Thoracic aorta (tissue), 2 donors: Measurements from ENCODE around the gene NCKAP5. TPM values are rescaled to one million over a fixed set of nuclear protein-coding genes. Genes with fewer than 3 reads are reported as not detected.

ENCODE experiments used
- ATAC-seq: fragments of 150-250 bp; one replicate; pipeline ENCODE4 v1.8.0; 2017; ENCODE audit warnings: low read depth; ENCODE audit not compliant: insufficient number of reproducible peaks, low FRiP score
- DNase-seq: peaks from one replicate; pipeline ENCODE4 v3.0.0-alpha.2; 2020; ENCODE audit warnings: low spot score
- H3K27ac ChIP-seq, 2 donors: fragments of 200-600 bp; sonication (generic); 1 replicate in 1 of 2; 2 replicates in 1 of 2; pipeline ENCODE4 v1.5.1; 2016; ENCODE audit warnings: mild to moderate bottlenecking in 2 of 2, moderate library complexity in 2 of 2
- H3K27me3 ChIP-seq: fragments of 200-600 bp; sonication (generic); replicated peaks from 2 replicates; pipeline ENCODE4 v1.6.0; 2016; ENCODE audit warnings: mild to moderate bottlenecking; ENCODE audit not compliant: insufficient read depth
- H3K36me3 ChIP-seq: fragments of 200-600 bp; sonication (generic); one replicate; pipeline ENCODE4 v1.5.1; 2016
- H3K4me1 ChIP-seq, 2 donors: fragments of 200-600 bp; sonication (generic); 1 replicate in 1 of 2; 2 replicates in 1 of 2; pipeline versions ENCODE4 v1.5.1 to v1.6.0; 2016; ENCODE audit warnings: low read depth in 2 of 2, mild to moderate bottlenecking in 1 of 2; ENCODE audit not compliant: control insufficient read depth in 1 of 2
- H3K4me3 ChIP-seq: fragments of 200-600 bp; sonication (generic); 2 replicates; pipeline ENCODE4 v1.5.1; 2016; ENCODE audit warnings: mild to moderate bottlenecking
- H3K9me3 ChIP-seq: fragments of 200-600 bp; sonication (generic); 2 replicates; pipeline ENCODE4 v1.5.1; 2016
- CTCF ChIP-seq: fragments of 200-600 bp; sonication (generic); IDR thresholded peaks from one replicate; pipeline ENCODE4 v1.5.1; 2019; ENCODE audit warnings: antibody characterized with exemption
- total RNA-seq, 2 donors: library from RNA; depleted of rRNA; stranded (reverse); fragments of >200 nt; gene quantifications; one replicate each; pipeline versions ENCODE4 v1.1.0 to v1.2.3, GENCODE V29; 2016

The NCKAP5 gene
- total RNA-seq, 2 donors from 2014 or later, result 1.2 to 1.9 TPM

DNA sequence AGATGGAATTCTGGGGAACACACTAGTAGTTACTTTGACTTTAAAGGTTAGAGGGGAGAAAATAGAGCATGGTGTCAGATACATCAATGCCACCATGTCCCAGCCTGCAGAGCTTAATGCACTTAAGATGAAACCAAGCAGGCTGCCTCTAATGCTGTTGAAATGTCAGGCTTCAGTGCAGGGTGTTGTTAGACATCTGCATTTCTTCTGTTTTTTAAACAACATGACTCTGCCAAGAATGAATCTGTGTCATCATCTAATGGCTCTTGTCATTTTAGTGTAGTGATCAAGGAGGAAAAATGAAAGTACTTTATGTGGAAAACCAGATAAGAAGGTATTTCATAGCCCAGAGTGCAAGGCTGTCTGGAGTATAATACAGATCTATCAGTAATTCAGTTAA lies 928.1 kb downstream of the NCKAP5 start:
- ATAC-seq (no peak), DNase-seq (no peak)
- H3K27ac ChIP-seq, result no peak overlapping the region
- H3K36me3 ChIP-seq, result no peaks in the 10 kb centered on the region
- TF ChIP-seq CTCF, result no peak
- no peaks in the 10 kb centered on the region for H3K4me1 ChIP-seq
- H3K4me3 ChIP-seq, result no peak overlapping the region
- no peaks in the 10 kb centered on the region for H3K9me3 ChIP-seq
- H3K27me3 ChIP-seq, result no peaks in the 10 kb centered on the region

GRCh38 chr2:132638313-132639040 lies 929.8 kb downstream of the NCKAP5 start:
- Histone ChIP-seq H3K36me3 (no peaks in the 10 kb centered on the region), H3K27me3 (no peaks in the 10 kb centered on the region), H3K9me3 (no peaks in the 10 kb centered on the region), H3K4me3 (no peak overlapping the region), H3K4me1 (no peaks in the 10 kb centered on the region), H3K27ac (no peak overlapping the region)
- ATAC-seq, result no peak
- no peak for TF ChIP-seq CTCF
- no peak for DNase-seq

DNA sequence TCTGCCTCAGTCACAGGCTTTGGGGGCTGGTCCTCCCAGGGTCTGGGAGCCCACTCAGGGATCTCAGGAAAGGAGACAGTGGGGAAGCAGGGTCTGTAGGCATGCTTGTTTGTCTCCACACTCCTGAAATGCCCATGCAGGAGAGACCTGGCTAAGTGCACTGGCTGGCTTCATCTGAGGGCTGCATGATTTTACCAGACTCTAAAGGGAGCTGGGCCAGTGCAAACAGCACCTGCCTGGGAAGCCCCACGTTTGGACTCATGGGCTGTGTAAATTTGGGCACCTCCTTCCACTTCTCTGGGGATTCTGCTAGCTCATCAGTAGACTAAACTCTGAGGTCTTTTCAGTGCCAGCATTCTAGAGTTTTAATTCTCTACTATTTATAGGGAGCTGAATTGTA lies 931.9 kb downstream of the NCKAP5 start:
- no peak for DNase-seq
- H3K4me1 ChIP-seq, result no peaks in the 10 kb centered on the region
- ATAC-seq, result no peak
- H3K4me3 ChIP-seq, result no peak overlapping the region
- H3K27me3 ChIP-seq, result no peaks in the 10 kb centered on the region
- no peak for TF ChIP-seq CTCF
- H3K9me3 ChIP-seq, result no peaks in the 10 kb centered on the region
- H3K36me3 ChIP-seq, result no peaks in the 10 kb centered on the region
- H3K27ac ChIP-seq, result no peak overlapping the region

DNA sequence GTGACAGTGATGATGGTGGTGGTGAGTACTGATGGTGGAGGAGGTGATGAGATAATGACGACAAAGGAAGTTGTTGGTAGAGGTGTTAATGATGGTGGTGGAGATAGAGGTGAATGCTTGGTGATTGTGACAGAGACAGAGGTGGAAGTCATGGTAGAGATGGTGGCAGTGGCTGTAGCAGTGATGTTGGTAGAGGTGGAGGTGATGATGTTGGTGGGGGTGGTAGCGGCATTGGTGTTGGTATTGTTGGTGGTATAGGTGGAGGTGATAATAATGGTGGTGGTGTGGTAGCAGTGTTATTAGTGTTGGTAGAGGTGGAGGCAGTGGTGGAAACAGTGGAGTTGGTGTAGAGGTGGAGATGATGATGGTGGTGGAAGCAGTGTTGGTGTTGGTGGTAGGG lies 934.6 kb downstream of the NCKAP5 start:
- DNase-seq (no peak), ATAC-seq (no peak)
- no peak for TF ChIP-seq CTCF
- Histone ChIP-seq H3K27ac (no peak overlapping the region), H3K4me1 (no peaks in the 10 kb centered on the region), H3K9me3 (no peaks in the 10 kb centered on the region), H3K36me3 (no peaks in the 10 kb centered on the region), H3K4me3 (no peak overlapping the region), H3K27me3 (no peaks in the 10 kb centered on the region)

DNA sequence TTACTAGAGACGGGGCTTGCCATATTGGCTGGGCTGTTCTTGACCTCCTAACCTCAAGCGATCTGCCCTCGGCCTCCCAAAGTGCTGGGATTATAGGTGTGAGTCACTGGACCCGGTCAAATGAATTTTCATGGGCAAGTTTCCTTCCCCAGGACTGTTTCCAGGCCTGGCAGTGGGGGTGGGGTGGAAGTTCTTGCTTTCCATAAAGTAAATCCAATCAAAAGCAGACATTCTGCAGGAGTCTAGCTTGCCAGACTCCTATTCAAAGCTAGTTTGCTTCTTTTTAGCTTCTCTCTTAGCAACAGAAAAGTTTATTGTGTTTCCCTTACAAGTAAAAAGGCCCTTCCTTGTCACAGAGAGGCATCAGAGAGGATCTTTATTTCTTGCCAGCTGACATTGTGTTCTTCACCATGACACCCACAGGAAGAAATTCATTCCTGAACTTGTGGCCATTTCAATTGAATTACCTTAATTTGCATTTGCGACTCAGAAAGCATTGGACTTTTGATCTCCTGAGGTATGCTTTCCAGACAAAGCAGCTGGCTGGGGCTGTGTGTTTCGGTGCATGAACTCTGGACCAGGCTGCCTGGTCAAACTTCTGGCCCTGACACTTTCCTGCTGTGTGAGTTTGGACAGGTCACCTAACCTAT lies 936.1 kb downstream of the NCKAP5 start:
- Histone ChIP-seq H3K36me3 (no peaks in the 10 kb centered on the region), H3K4me1 (no peaks in the 10 kb centered on the region), H3K9me3 (no peaks in the 10 kb centered on the region), H3K4me3 (no peak overlapping the region), H3K27ac (no peak overlapping the region), H3K27me3 (no peaks in the 10 kb centered on the region)
- no peak for DNase-seq
- ATAC-seq, result no peak
- no peak for TF ChIP-seq CTCF
